OCI-LY1 (cell line): Measurements from ENCODE around the gene DNAJC15.

Experiments used
- H2AFZ ChIP-seq: fragments of 200-600 bp; sonication (generic), shearing (Covaris generic); 2 replicates; pipeline ENCODE4 v1.6.0; 2014; ENCODE audit warnings: antibody characterized with exemption, mild to moderate bottlenecking, low read length
- H3F3A ChIP-seq: fragments of 200-600 bp; sonication (generic), shearing (Covaris generic); 2 replicates; pipeline ENCODE4 v1.6.0; 2014; ENCODE audit warnings: mild to moderate bottlenecking, antibody characterized with exemption, low read length, moderate library complexity; ENCODE audit not compliant: insufficient read depth
- H3K27ac ChIP-seq: fragments of 200-600 bp; sonication (generic); 2 replicates; pipeline ENCODE4 v1.5.1; 2014; ENCODE audit warnings: low read length, mixed run types, mild to moderate bottlenecking, low read depth; ENCODE audit not compliant: poor library complexity, severe bottlenecking
- H3K27me3 ChIP-seq: fragments of 200-600 bp; sonication (generic); 2 replicates; pipeline ENCODE4 v1.6.0; 2014; ENCODE audit warnings: antibody characterized with exemption, mild to moderate bottlenecking, low read length, moderate library complexity; ENCODE audit not compliant: insufficient read depth
- H3K36me3 ChIP-seq: fragments of 200-600 bp; sonication (generic); 2 replicates; pipeline ENCODE4 v1.6.1; 2014; ENCODE audit warnings: mild to moderate bottlenecking, antibody characterized with exemption, low read length, moderate library complexity, mixed read lengths; ENCODE audit not compliant: insufficient read depth
- H3K4me1 ChIP-seq: fragments of 200-600 bp; sonication (generic); 2 replicates; pipeline ENCODE4 v1.5.1; 2014; ENCODE audit warnings: mild to moderate bottlenecking, low read length, moderate library complexity; ENCODE audit not compliant: insufficient read depth, severe bottlenecking
- H3K4me2 ChIP-seq: fragments of 200-600 bp; sonication (generic), shearing (Covaris generic); 2 replicates; pipeline ENCODE4 v1.6.1; 2014; ENCODE audit warnings: low read length
- H3K4me3 ChIP-seq: fragments of 200-600 bp; sonication (generic); 2 replicates; pipeline ENCODE4 v1.5.1; 2014; ENCODE audit warnings: low read length, low read depth, mild to moderate bottlenecking, mixed read lengths; ENCODE audit not compliant: poor library complexity, severe bottlenecking
- H3K79me2 ChIP-seq: fragments of 200-600 bp; shearing (Covaris generic); 2 replicates; pipeline ENCODE4 v1.6.1; 2016; ENCODE audit warnings: mixed run types, low read length, mixed read lengths; ENCODE audit not compliant: insufficient read depth
- H3K9ac ChIP-seq: fragments of 200-600 bp; sonication (generic), shearing (Covaris generic); 2 replicates; pipeline ENCODE4 v1.6.1; 2014; ENCODE audit warnings: mild to moderate bottlenecking, low read length, mixed read lengths
- H3K9me2 ChIP-seq: fragments of 200-600 bp; sonication (generic), shearing (Covaris generic); 2 replicates; pipeline ENCODE4 v1.6.1; 2014; ENCODE audit warnings: low read depth, mild to moderate bottlenecking, low read length, mixed read lengths
- H3K9me3 ChIP-seq: fragments of 200-600 bp; shearing (Covaris generic); 2 replicates; pipeline ENCODE4 v1.6.1; 2014; ENCODE audit warnings: low read length, mixed read lengths
- H4K20me1 ChIP-seq: fragments of 200-600 bp; sonication (generic), shearing (Covaris generic); 2 replicates; pipeline ENCODE4 v1.6.0; 2016; ENCODE audit warnings: mild to moderate bottlenecking, low read length; ENCODE audit not compliant: insufficient read depth
- CTCF ChIP-seq: fragments of 200-600 bp; sonication (generic), shearing (Covaris generic); IDR thresholded peaks from 2 replicates; pipeline ENCODE4 v1.5.1; 2017; ENCODE audit warnings: mild to moderate bottlenecking, antibody characterized with exemption, low read length, moderate library complexity, mixed read lengths
- EZH2 ChIP-seq: fragments of 200-600 bp; sonication (generic), shearing (Covaris generic); IDR thresholded peaks from 2 replicates; pipeline ENCODE4 v1.8.0; 2017; ENCODE audit warnings: borderline replicate concordance, mixed run types, mild to moderate bottlenecking, antibody characterized with exemption, low read length, moderate library complexity, mixed read lengths

Gene DNAJC15

GRCh38 chr13:43019811-43020210 is 3.6 kb upstream of the DNAJC15 start:
- H3K27ac ChIP-seq, result no peak overlapping the region
- no peaks in the 10 kb centered on the region for H4K20me1 ChIP-seq
- no peaks in the 10 kb centered on the region for H3F3A ChIP-seq
- no peak for TF ChIP-seq EZH2
- TF ChIP-seq CTCF, result no peak
- peaks cover 5% of the 10 kb centered on the region for H3K79me2 ChIP-seq
- H3K27me3 ChIP-seq, result no peaks in the 10 kb centered on the region
- no peak overlapping the region for H2AFZ ChIP-seq
- H3K9me3 ChIP-seq, result no peaks in the 10 kb centered on the region
- peaks cover under 1% of the 10 kb centered on the region for H3K36me3 ChIP-seq
- no peak overlapping the region for H3K9ac ChIP-seq
- peaks cover 14% of the 10 kb centered on the region for H3K4me1 ChIP-seq
- H3K4me3 ChIP-seq, result no peak overlapping the region
- no peak overlapping the region for H3K4me2 ChIP-seq
- H3K9me2 ChIP-seq, result no peaks in the 10 kb centered on the region

GRCh38 chr13:43020794-43021193 is 2.6 kb upstream of the DNAJC15 start:
- Histone ChIP-seq H3K4me2 (no peak overlapping the region), H3K27ac (no peak overlapping the region), H3K4me3 (no peak overlapping the region), H3K79me2 (peaks cover 15% of the 10 kb centered on the region), H3K27me3 (no peaks in the 10 kb centered on the region), H3K9me3 (no peaks in the 10 kb centered on the region), H3K9me2 (no peaks in the 10 kb centered on the region), H4K20me1 (no peaks in the 10 kb centered on the region), H3K9ac (no peak overlapping the region), H3F3A (no peaks in the 10 kb centered on the region), H2AFZ (no peak overlapping the region), H3K36me3 (peaks cover 8% of the 10 kb centered on the region), H3K4me1 (peaks cover 24% of the 10 kb centered on the region)
- no peak for TF ChIP-seq CTCF
- TF ChIP-seq EZH2, result no peak

- Histone ChIP-seq H3F3A (no peaks in the 10 kb centered on the region), H3K4me3 (no peak overlapping the region), H3K27ac (no peak overlapping the region), H3K36me3 (peaks cover 8% of the 10 kb centered on the region), H2AFZ (no peak overlapping the region), H3K9ac (no peak overlapping the region), H3K9me2 (no peaks in the 10 kb centered on the region), H4K20me1 (no peaks in the 10 kb centered on the region), H3K27me3 (no peaks in the 10 kb centered on the region), H3K4me1 (peaks cover 37% of the 10 kb centered on the region), H3K4me2 (no peak overlapping the region), H3K9me3 (no peaks in the 10 kb centered on the region), H3K79me2 (peaks cover 26% of the 10 kb centered on the region)
- no peak for TF ChIP-seq CTCF
- TF ChIP-seq EZH2, result no peak
These were observed 1.3 kb upstream of the DNAJC15 start for GRCh38 chr13:43021926-43022670.
